ES-I3 (cell line): Measurements from ENCODE around the gene SCUBE1.

Experiments used
- H3K36me3 ChIP-seq: 2 replicates; pipeline ENCODE4 v1.6.1; 2013; ENCODE audit warnings: mild to moderate bottlenecking, low read length, control low read depth, moderate library complexity; ENCODE audit not compliant: insufficient read depth
- H3K4me1 ChIP-seq: 2 replicates; pipeline ENCODE4 v1.6.1; 2013; ENCODE audit warnings: mild to moderate bottlenecking, control low read depth, low read length; ENCODE audit not compliant: insufficient read depth
- H3K9ac ChIP-seq: 2 replicates; pipeline ENCODE4 v1.6.1; 2013; ENCODE audit warnings: low read depth, mild to moderate bottlenecking, low read length, moderate library complexity
- H3K9me3 ChIP-seq: 2 replicates; pipeline ENCODE4 v1.6.1; 2013; ENCODE audit warnings: mild to moderate bottlenecking, low read length, moderate library complexity; ENCODE audit not compliant: control insufficient read depth, insufficient read depth

SCUBE1 gene

GRCh38 chr22:43247546-43248260 is 95.5 kb downstream of the SCUBE1 start:
- no peaks in the 10 kb centered on the region for H3K36me3 ChIP-seq
- H3K4me1 ChIP-seq = no peaks in the 10 kb centered on the region
- no peak overlapping the region for H3K9ac ChIP-seq
- H3K9me3 ChIP-seq = no peaks in the 10 kb centered on the region

GRCh38 chr22:43246188-43246587 is 97.0 kb downstream of the SCUBE1 start:
- Histone ChIP-seq H3K9me3 (no peaks in the 10 kb centered on the region), H3K9ac (no peak overlapping the region), H3K4me1 (no peaks in the 10 kb centered on the region), H3K36me3 (no peaks in the 10 kb centered on the region)

- no peaks in the 10 kb centered on the region for H3K36me3 ChIP-seq
- H3K4me1 ChIP-seq = no peaks in the 10 kb centered on the region
- no peaks in the 10 kb centered on the region for H3K9me3 ChIP-seq
- no peak overlapping the region for H3K9ac ChIP-seq
Observed at GRCh38 chr22:43245717-43246116, 97.5 kb downstream of the SCUBE1 start.

GRCh38 chr22:43244803-43245527 is 98.2 kb downstream of the SCUBE1 start:
- Histone ChIP-seq H3K4me1 (no peaks in the 10 kb centered on the region), H3K9ac (no peak overlapping the region)

GRCh38 chr22:43244402-43244801 is 98.8 kb downstream of the SCUBE1 start:
- Histone ChIP-seq H3K4me1 (no peaks in the 10 kb centered on the region), H3K36me3 (no peaks in the 10 kb centered on the region), H3K9ac (no peak overlapping the region), H3K9me3 (no peaks in the 10 kb centered on the region)

More at GRCh38 chr22:43244803-43245527, 98.2 kb downstream of the SCUBE1 start:
- no peaks in the 10 kb centered on the region for H3K9me3 ChIP-seq
- H3K36me3 ChIP-seq = no peaks in the 10 kb centered on the region

GRCh38 chr22:43243324-43243723 is 99.8 kb downstream of the SCUBE1 start:
- Histone ChIP-seq H3K9ac (no peak overlapping the region), H3K9me3 (no peaks in the 10 kb centered on the region), H3K4me1 (no peaks in the 10 kb centered on the region), H3K36me3 (no peaks in the 10 kb centered on the region)

- H3K36me3 ChIP-seq = no peaks in the 10 kb centered on the region
- no peaks in the 10 kb centered on the region for H3K9me3 ChIP-seq
- H3K4me1 ChIP-seq = no peaks in the 10 kb centered on the region
- no peak overlapping the region for H3K9ac ChIP-seq
Observed at GRCh38 chr22:43242627-43243026, 100.5 kb downstream of the SCUBE1 start.

- Histone ChIP-seq H3K9ac (no peak overlapping the region), H3K4me1 (no peaks in the 10 kb centered on the region), H3K36me3 (no peaks in the 10 kb centered on the region), H3K9me3 (no peaks in the 10 kb centered on the region)
Observed at GRCh38 chr22:43241699-43242386, 101.3 kb downstream of the SCUBE1 start.

- H3K4me1 ChIP-seq = no peaks in the 10 kb centered on the region
- no peaks in the 10 kb centered on the region for H3K36me3 ChIP-seq
- H3K9me3 ChIP-seq = no peaks in the 10 kb centered on the region
- H3K9ac ChIP-seq = no peak overlapping the region
Observed at GRCh38 chr22:43241138-43241597, 102.0 kb downstream of the SCUBE1 start.

- H3K9me3 ChIP-seq = no peaks in the 10 kb centered on the region
- no peaks in the 10 kb centered on the region for H3K4me1 ChIP-seq
- no peak overlapping the region for H3K9ac ChIP-seq
- H3K36me3 ChIP-seq = no peaks in the 10 kb centered on the region
Observed at GRCh38 chr22:43240614-43241013, 102.6 kb downstream of the SCUBE1 start.

GRCh38 chr22:43239956-43240355 is 103.2 kb downstream of the SCUBE1 start:
- Histone ChIP-seq H3K9ac (no peak overlapping the region), H3K9me3 (no peaks in the 10 kb centered on the region), H3K4me1 (no peaks in the 10 kb centered on the region), H3K36me3 (no peaks in the 10 kb centered on the region)

- Histone ChIP-seq H3K9me3 (no peaks in the 10 kb centered on the region), H3K36me3 (no peaks in the 10 kb centered on the region), H3K4me1 (no peaks in the 10 kb centered on the region), H3K9ac (no peak overlapping the region)
Observed at GRCh38 chr22:43239193-43239780, 103.9 kb downstream of the SCUBE1 start.

GRCh38 chr22:43238526-43239006 is 104.6 kb downstream of the SCUBE1 start:
- no peaks in the 10 kb centered on the region for H3K9me3 ChIP-seq
- H3K4me1 ChIP-seq = no peaks in the 10 kb centered on the region
- no peaks in the 10 kb centered on the region for H3K36me3 ChIP-seq
- no peak overlapping the region for H3K9ac ChIP-seq

- Histone ChIP-seq H3K9ac (no peak overlapping the region), H3K9me3 (no peaks in the 10 kb centered on the region), H3K4me1 (no peaks in the 10 kb centered on the region), H3K36me3 (no peaks in the 10 kb centered on the region)
Observed at GRCh38 chr22:43237280-43237679, 105.9 kb downstream of the SCUBE1 start.
